PC-9 (cell line): ENCODE data around the gene MFF.

Experiments used
- EZH2 ChIP-seq: fragments of 200-600 bp; sonication (generic); IDR thresholded peaks from 2 replicates; pipeline ENCODE4 v1.8.0; 2017; ENCODE audit warnings: antibody characterized with exemption, low read depth
- TF ChIP-seq, protein P1 (sequence below): fragments of 200-600 bp; sonication (generic); conservative IDR thresholded peaks from 2 replicates; pipeline ENCODE4 v1.6.1; 2017; ENCODE audit warnings: mixed run types, antibody characterized with exemption, mild to moderate bottlenecking, moderate library complexity

DNA sequence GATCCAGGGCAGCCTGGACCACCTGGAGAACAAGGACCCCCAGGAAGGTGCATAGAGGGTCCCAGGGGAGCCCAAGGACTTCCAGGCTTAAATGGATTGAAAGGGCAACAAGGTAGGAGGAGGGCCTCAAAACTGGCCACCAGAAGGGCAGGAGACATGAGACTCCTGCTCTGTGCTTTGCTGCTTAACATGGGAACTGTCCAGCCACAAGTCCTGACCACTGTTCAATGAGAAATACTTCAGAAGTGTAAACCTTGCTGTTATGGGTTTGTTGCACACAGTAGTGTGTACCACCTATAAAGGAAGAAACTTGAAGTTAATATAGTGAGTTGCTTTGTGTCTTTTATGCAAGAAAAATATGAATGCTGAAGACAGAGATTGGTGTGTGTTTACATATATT, 44.2 kb upstream of the MFF start:
- TF ChIP-seq, protein P1, sequence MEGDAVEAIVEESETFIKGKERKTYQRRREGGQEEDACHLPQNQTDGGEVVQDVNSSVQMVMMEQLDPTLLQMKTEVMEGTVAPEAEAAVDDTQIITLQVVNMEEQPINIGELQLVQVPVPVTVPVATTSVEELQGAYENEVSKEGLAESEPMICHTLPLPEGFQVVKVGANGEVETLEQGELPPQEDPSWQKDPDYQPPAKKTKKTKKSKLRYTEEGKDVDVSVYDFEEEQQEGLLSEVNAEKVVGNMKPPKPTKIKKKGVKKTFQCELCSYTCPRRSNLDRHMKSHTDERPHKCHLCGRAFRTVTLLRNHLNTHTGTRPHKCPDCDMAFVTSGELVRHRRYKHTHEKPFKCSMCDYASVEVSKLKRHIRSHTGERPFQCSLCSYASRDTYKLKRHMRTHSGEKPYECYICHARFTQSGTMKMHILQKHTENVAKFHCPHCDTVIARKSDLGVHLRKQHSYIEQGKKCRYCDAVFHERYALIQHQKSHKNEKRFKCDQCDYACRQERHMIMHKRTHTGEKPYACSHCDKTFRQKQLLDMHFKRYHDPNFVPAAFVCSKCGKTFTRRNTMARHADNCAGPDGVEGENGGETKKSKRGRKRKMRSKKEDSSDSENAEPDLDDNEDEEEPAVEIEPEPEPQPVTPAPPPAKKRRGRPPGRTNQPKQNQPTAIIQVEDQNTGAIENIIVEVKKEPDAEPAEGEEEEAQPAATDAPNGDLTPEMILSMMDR: no peak
- TF ChIP-seq EZH2: no peak
